H1 (cell line): ENCODE data around the gene PIAS3. TPM values are rescaled to one million over a fixed set of nuclear protein-coding genes. Genes with fewer than 3 reads are reported as not detected.

Experiments used
- CTCF ChIA-PET: fragments of 300-600 bp; sonication (Branson Sonifier 250); formaldehyde crosslinking; loops from one replicate; lab custom pipeline; 2021; ENCODE audit not compliant: partially characterized antibody; lab: Charles Lee
- POLR2A ChIA-PET: fragments of 300-600 bp; sonication (Branson Sonifier 250); formaldehyde crosslinking; loops from one replicate; lab custom pipeline; 2021; ENCODE audit warnings: inconsistent platforms; ENCODE audit not compliant: partially characterized antibody; lab: Charles Lee
- DNase-seq, 2 experiments: peaks; one replicate each; pipeline versions ENCODE4 v3.0.0 to v3.0.0-alpha.2; 2010 to 2022; ENCODE audit warnings: low spot score in 2 of 2, low read depth in 1 of 2, mixed read lengths in 1 of 2
- FAIRE-seq: peaks from 2 replicates; lab custom pipeline; 2011; peaks lifted over from hg19 to GRCh38; lab: Jason Lieb, UNC
- H2AFZ ChIP-seq: 2 replicates; pipeline ENCODE4 v1.8.1; 2012; ENCODE audit warnings: low read length, inconsistent platforms
- H2AK5ac ChIP-seq: 2 replicates; pipeline ENCODE4 v1.6.1; 2013; ENCODE audit warnings: low read depth, low read length
- H2BK120ac ChIP-seq: replicated peaks from 2 replicates; pipeline ENCODE3; 2013; ENCODE audit warnings: low read depth, low read length, inconsistent platforms
- H2BK12ac ChIP-seq: 2 replicates; pipeline ENCODE4 v1.6.1; 2013; ENCODE audit warnings: low read depth, low read length
- H2BK15ac ChIP-seq: 2 replicates; pipeline ENCODE4 v1.6.1; 2013; ENCODE audit warnings: low read length
- H2BK20ac ChIP-seq: 2 replicates; pipeline ENCODE4 v1.6.1; 2013; ENCODE audit warnings: low read length
- H2BK5ac ChIP-seq: 2 replicates; pipeline ENCODE4 v1.6.1; 2013; ENCODE audit warnings: low read depth, low read length
- H3K14ac ChIP-seq: 2 replicates; pipeline ENCODE4 v1.6.1; 2013; ENCODE audit warnings: inconsistent platforms; ENCODE audit not compliant: insufficient read length
- H3K18ac ChIP-seq: 2 replicates; pipeline ENCODE4 v1.6.1; 2013; ENCODE audit warnings: low read length; ENCODE audit errors: extremely low read depth
- H3K23ac ChIP-seq: 2 replicates; pipeline ENCODE4 v1.6.1; 2013; ENCODE audit warnings: inconsistent platforms; ENCODE audit not compliant: insufficient read length
- H3K23me2 ChIP-seq: 2 replicates; pipeline ENCODE4 v1.6.1; 2013; ENCODE audit warnings: low read depth, low read length
- H3K27ac ChIP-seq: 2 replicates; pipeline ENCODE4 v1.6.1; 2011; ENCODE audit warnings: low read depth, low read length, inconsistent platforms
- H3K27me3 ChIP-seq, 4 experiments: replicated peaks in 1 of 4; 1 replicate in 1 of 4; 2 replicates in 3 of 4; pipeline versions ENCODE4 v1.6.1 to v1.8.1; 2011 to 2013; ENCODE audit warnings: low read length in 3 of 4, mild to moderate bottlenecking in 3 of 4, inconsistent platforms in 2 of 4, mixed read lengths in 2 of 4, moderate library complexity in 1 of 4; ENCODE audit not compliant: control insufficient read depth in 3 of 4, insufficient read depth in 3 of 4; ENCODE audit errors: extremely low read depth in 1 of 4
- H3K36me3 ChIP-seq, 4 experiments: 2 replicates each; pipeline versions ENCODE4 v1.6.1 to v1.8.1; 2011 to 2013; ENCODE audit warnings: mild to moderate bottlenecking in 4 of 4, low read length in 3 of 4, moderate library complexity in 2 of 4, control low read depth in 1 of 4, inconsistent platforms in 1 of 4; ENCODE audit not compliant: insufficient read depth in 4 of 4, control insufficient read depth in 2 of 4
- H3K4ac ChIP-seq: replicated peaks from 2 replicates; pipeline ENCODE3; 2013; ENCODE audit warnings: low read length, low read depth, mixed read lengths, inconsistent platforms; ENCODE audit not compliant: insufficient read length
- H3K4me1 ChIP-seq, 4 experiments: replicated peaks in 1 of 4; 1 replicate in 1 of 4; 2 replicates in 3 of 4; pipeline versions ENCODE4 v1.6.1 to v1.8.1; 2011 to 2013; ENCODE audit warnings: low read length in 3 of 4, inconsistent platforms in 2 of 4, mixed read lengths in 1 of 4; ENCODE audit not compliant: insufficient read depth in 4 of 4, control insufficient read depth in 3 of 4
- H3K4me2 ChIP-seq, 2 experiments: 2 replicates each; pipeline versions ENCODE4 v1.6.1 to v1.8.1; 2011 to 2013; ENCODE audit warnings: low read depth in 2 of 2, low read length in 2 of 2, control low read depth in 1 of 2, inconsistent platforms in 1 of 2, mild to moderate bottlenecking in 1 of 2; ENCODE audit not compliant: insufficient read depth in 1 of 2
- H3K4me3 ChIP-seq, 4 experiments: fragments of 200-600, 300-600 bp in 1 of 4; sonication (generic), shearing (Covaris generic), sonication (Bioruptor Twin) in 1 of 4; 2 replicates each; pipeline versions ENCODE4 v1.5.1 to v1.8.1; 2011 to 2016; ENCODE audit warnings: low read length in 4 of 4, low read depth in 3 of 4, control low read depth in 2 of 4, inconsistent platforms in 2 of 4, mild to moderate bottlenecking in 2 of 4, mixed read lengths in 1 of 4, moderate library complexity in 1 of 4; ENCODE audit not compliant: insufficient read depth in 2 of 4; ENCODE audit errors: extremely low read depth in 1 of 4
- H3K56ac ChIP-seq: replicated peaks from 2 replicates; pipeline ENCODE3; 2013; ENCODE audit warnings: low read depth, mild to moderate bottlenecking, mixed read lengths, low read length, inconsistent platforms; ENCODE audit not compliant: insufficient read length
- H3K79me1 ChIP-seq: 2 replicates; pipeline ENCODE4 v1.6.1; 2013; ENCODE audit warnings: low read depth, low read length, control low read depth
- H3K79me2 ChIP-seq, 2 experiments: 2 replicates each; pipeline versions ENCODE4 v1.6.1 to v1.8.1; 2012 to 2013; ENCODE audit warnings: low read length in 2 of 2, mild to moderate bottlenecking in 2 of 2, inconsistent platforms in 1 of 2; ENCODE audit not compliant: insufficient read depth in 2 of 2, control insufficient read depth in 1 of 2
- H3K9ac ChIP-seq, 4 experiments: replicated peaks in 1 of 4; 1 replicate in 1 of 4; 2 replicates in 3 of 4; pipeline versions ENCODE4 v1.6.1 to v1.8.1; 2011 to 2013; ENCODE audit warnings: low read depth in 3 of 4, low read length in 3 of 4, control low read depth in 2 of 4, mild to moderate bottlenecking in 2 of 4, moderate library complexity in 2 of 4, inconsistent platforms in 1 of 4; ENCODE audit errors: extremely low read depth in 1 of 4
- H3K9me3 ChIP-seq, 2 experiments: 2 replicates each; pipeline versions ENCODE4 v1.6.1 to v1.8.1; 2012 to 2013; ENCODE audit warnings: mild to moderate bottlenecking in 2 of 2, moderate library complexity in 2 of 2, control low read depth in 1 of 2, inconsistent platforms in 1 of 2, low read depth in 1 of 2, low read length in 1 of 2, mixed read lengths in 1 of 2; ENCODE audit not compliant: insufficient read depth in 2 of 2
- H4K20me1 ChIP-seq, 2 experiments: replicated peaks in 1 of 2; 2 replicates each; pipeline versions ENCODE3 to v1.8.1; 2011 to 2013; ENCODE audit warnings: inconsistent platforms in 2 of 2, low read length in 2 of 2, mild to moderate bottlenecking in 1 of 2; ENCODE audit not compliant: insufficient read depth in 2 of 2, control insufficient read depth in 1 of 2
- H4K5ac ChIP-seq: 2 replicates; pipeline ENCODE4 v1.6.1; 2013; ENCODE audit warnings: low read length, low read depth, mixed read lengths, inconsistent platforms; ENCODE audit not compliant: insufficient read length
- H4K8ac ChIP-seq: 2 replicates; pipeline ENCODE4 v1.8.0; 2013; ENCODE audit warnings: mild to moderate bottlenecking, moderate library complexity, low read length, inconsistent platforms; ENCODE audit not compliant: insufficient read depth; ENCODE audit errors: extremely low read depth
- H4K91ac ChIP-seq: replicated peaks from 2 replicates; pipeline ENCODE3; 2013; ENCODE audit warnings: low read length, mixed read lengths, inconsistent platforms; ENCODE audit not compliant: insufficient read length
- CBX8 ChIP-seq: fragments of 300-800, 300-1000 bp; sonication (generic); IDR thresholded peaks from 2 replicates; pipeline ENCODE4 v1.7.1; 2016; ENCODE audit warnings: low read depth, low read length, borderline replicate concordance
- CTBP2 ChIP-seq: IDR thresholded peaks from 2 replicates; pipeline ENCODE4 v1.7.0; 2011; ENCODE audit warnings: borderline replicate concordance, mild to moderate bottlenecking, moderate library complexity, mixed read lengths, low read length; ENCODE audit not compliant: insufficient read depth, insufficient read length
- GTF2F1 ChIP-seq: IDR thresholded peaks from 2 replicates; pipeline ENCODE4 v1.6.1; 2012; ENCODE audit warnings: low read depth, low read length, improper control_type of control experiment, borderline replicate concordance
- HDAC2 ChIP-seq, 2 experiments: fragments of 300-600 bp in 1 of 2; sonication (generic) in 1 of 2; IDR thresholded peaks; 2 replicates each; pipeline ENCODE4 v1.6.1; 2011 to 2012; ENCODE audit warnings: low read depth in 2 of 2, low read length in 2 of 2, mild to moderate bottlenecking in 2 of 2, moderate library complexity in 2 of 2, borderline replicate concordance in 1 of 2, inconsistent platforms in 1 of 2
- MAX ChIP-seq: IDR thresholded peaks from 2 replicates; pipeline ENCODE4 v1.6.1; 2012; ENCODE audit warnings: inconsistent platforms
- POU5F1 ChIP-seq: IDR thresholded peaks from 2 replicates; pipeline ENCODE4 v1.6.1; 2011; ENCODE audit warnings: low read depth, mild to moderate bottlenecking, low read length, moderate library complexity
- RNF2 ChIP-seq: fragments of 200-900, 300-1000 bp; sonication (generic); IDR thresholded peaks from 2 replicates; pipeline ENCODE4 v1.7.1; 2016; ENCODE audit warnings: borderline replicate concordance, low read depth, mild to moderate bottlenecking, antibody characterized with exemption, low read length; ENCODE audit not compliant: poor library complexity, severe bottlenecking; ENCODE audit errors: missing control alignments
- SIN3A ChIP-seq, 2 experiments: IDR thresholded peaks in 1 of 2; conservative IDR thresholded peaks in 1 of 2; 2 replicates each; pipeline ENCODE4 v1.6.1; 2011 to 2012; ENCODE audit warnings: low read length in 2 of 2, improper control_type of control experiment in 1 of 2, low read depth in 1 of 2, mild to moderate bottlenecking in 1 of 2
- SIRT6 ChIP-seq: IDR thresholded peaks from one replicate; pipeline ENCODE4 v1.7.1; 2012; ENCODE audit warnings: low read length, inconsistent platforms
- SIX5 ChIP-seq: IDR thresholded peaks from 2 replicates; pipeline ENCODE4 v1.6.1; 2011; ENCODE audit warnings: mild to moderate bottlenecking, low read depth, low read length
- TAF1 ChIP-seq: IDR thresholded peaks from 2 replicates; pipeline ENCODE4 v1.6.1; 2011; ENCODE audit warnings: mild to moderate bottlenecking, low read depth, low read length
- TBP ChIP-seq: IDR thresholded peaks from 2 replicates; pipeline ENCODE4 v1.6.1; 2011; ENCODE audit warnings: low read depth, low read length, improper control_type of control experiment
- TEAD4 ChIP-seq: IDR thresholded peaks from 2 replicates; pipeline ENCODE4 v1.6.1; 2012; ENCODE audit warnings: low read depth, low read length, inconsistent platforms, mixed read lengths
- WGBS, 2 experiments: shearing (Covaris generic) in 1 of 2; methylation state at CpG; one replicate each; pipeline versions ENCODE4 v1.1.6 to v1.1.7; 2013 to 2015; ENCODE audit warnings: low lambda C conversion rate in 2 of 2, mixed read lengths in 2 of 2, inconsistent platforms in 1 of 2, low coverage in 1 of 2, missing lambda C conversion rate in 1 of 2; ENCODE audit not compliant: insufficient replicate concordance in 2 of 2, insufficient coverage in 1 of 2, insufficient read length in 1 of 2; ENCODE audit errors: extremely low coverage in 1 of 2, missing lambda C conversion rate in 1 of 2; 5-methylcytosine and 5-hydroxymethylcytosine counted together
- polyA plus RNA-seq, 7 experiments: library from polyadenylated mRNA; depleted of rRNA in 3 of 7; stranded (reverse) in 5 of 7; unstranded in 2 of 7; fragments of >200 nt in 5 of 7; fragments of 200-250 nt in 2 of 7; gene quantifications; 1 replicate in 5 of 7; 2 replicates in 1 of 7; 4 replicates in 1 of 7; pipeline versions ENCODE4 v1.2.1 to v1.2.3, GENCODE V29; 2011 to 2013; ENCODE audit warnings: missing spikeins in 2 of 7, mixed read lengths in 2 of 7
- total RNA-seq: library from RNA; stranded (reverse); fragmentation: NEBNext Ultra II Directional; extraction: Animal tissue kit (Norgen Biotek cat#: 25700); gene quantifications from 2 replicates; pipeline ENCODE4 v1.2.1, GENCODE V29; 2021

The PIAS3 gene
- total and polyA plus RNA-seq, 2 of the 8 experiments (the other 6 are each of a cell fraction or from before 2014, with no cell fraction given), result 36.7 to 49.9 TPM

- H2BK20ac ChIP-seq, result no peak overlapping the region
- no peaks in the 10 kb centered on the region for H3K79me2 ChIP-seq
- H2AK5ac ChIP-seq, result no peak overlapping the region
- WGBS, 2 experiments, result 85% methylated on average over 3 of the region's 3 CpGs; no CpG with 5 or more reads in 1 of the 2 experiments
- peaks cover 0 to 8% (median 0%) of the 10 kb centered on the region in 4 experiments; a peak in 2 of 7 replicates for H3K4me1 ChIP-seq
- H4K91ac ChIP-seq, result no peak overlapping the region
- no peak overlapping the region for H2BK12ac ChIP-seq
- no peak overlapping the region for H2BK15ac ChIP-seq
- no peaks in the 10 kb centered on the region for H3K9me3 ChIP-seq
- H3K27me3 ChIP-seq, result no peaks in the 10 kb centered on the region
- no peak overlapping the region for H3K18ac ChIP-seq
- CTCF ChIA-PET, result interaction anchor here (0.7 to 9.6 kb wide), 4 partner anchors 13 to 50 kb away, joined by 3 to 214 read pairs (median 70); partner anchors contain the start of genes PIAS3, POLR3C and RNF115
- no peak overlapping the region for H3K4me3 ChIP-seq
- POLR2A ChIA-PET, result interaction anchor here (1.3 to 8.2 kb wide), 3 partner anchors 17 to 40 kb away, joined by 3 to 95 read pairs (median 4); partner anchors contain the start of genes PIAS3, POLR3C and RNF115
- DNase-seq (no peak), FAIRE-seq (no peak)
- H4K20me1 ChIP-seq, result peaks cover 0 to 4% of the 10 kb centered on the region in 2 experiments
- no peak overlapping the region for H3K4ac ChIP-seq
- H4K5ac ChIP-seq, result no peak overlapping the region
- H3K27ac ChIP-seq, result no peak overlapping the region
- H3K9ac ChIP-seq, result no peak overlapping the region
- H3K23me2 ChIP-seq, result peaks cover 3% of the 10 kb centered on the region
- no peak overlapping the region for H3K23ac ChIP-seq
- no peak overlapping the region for H3K14ac ChIP-seq
- no peak overlapping the region for H2AFZ ChIP-seq
- peaks cover 12 to 47% (median 29%) of the 10 kb centered on the region in 4 experiments; a peak in 7 of 8 replicates for H3K36me3 ChIP-seq
- H3K4me2 ChIP-seq, result no peak overlapping the region
- H2BK120ac ChIP-seq, result no peak overlapping the region
- no peak overlapping the region for H4K8ac ChIP-seq
- no peak overlapping the region for H3K56ac ChIP-seq
- H2BK5ac ChIP-seq, result no peak overlapping the region
- no peaks in the 10 kb centered on the region for H3K79me1 ChIP-seq
- TF ChIP-seq MAX (no peak), CTBP2 (no peak), TBP (no peak), SIRT6 (no peak), SIN3A (conservative IDR thresholded peaks at IDR 0.05 in 1 of 2, IDR thresholded peaks at IDR 0.05 in 1 of 2; ENCODE audit: low read depth in 1 of 2, low read length in 2 of 2) (no peak), TAF1 (no peak), TEAD4 (no peak), SIX5 (no peak), GTF2F1 (no peak), HDAC2 (IDR thresholded peaks at IDR 0.05; ENCODE audit: borderline replicate concordance in 1 of 2, low read depth in 2 of 2, low read length in 2 of 2) (no peak), CBX8 (no peak), POU5F1 (no peak), RNF2 (no peak)
Observed at GRCh38 chr1:145843031-145843430, 15.8 kb downstream of the PIAS3 start.
